Mesothelial cell of epicardium (in vitro differentiated cells): ENCODE results near the gene IFNGR2. TPM values are rescaled to one million over a fixed set of nuclear protein-coding genes. Genes with fewer than 3 reads are reported as not detected.

ENCODE experiments used
- DNase-seq, 2 experiments: peaks; one replicate each; pipeline ENCODE4 v3.0.0; 2021; ENCODE audit warnings: low spot score in 2 of 2; ENCODE audit not compliant: unreplicated experiment in 2 of 2
- H3K27ac Mint-ChIP-seq: 2 replicates; pipeline ENCODE4 v1.8.0; 2021; ENCODE audit warnings: mixed read lengths
- H3K27me3 Mint-ChIP-seq: 2 replicates; pipeline ENCODE4 v1.8.0; 2021; ENCODE audit warnings: low read depth, mixed read lengths
- H3K36me3 Mint-ChIP-seq: 2 replicates; pipeline ENCODE4 v1.8.0; 2021; ENCODE audit warnings: mixed read lengths
- H3K4me1 Mint-ChIP-seq: 2 replicates; pipeline ENCODE4 v1.8.0; 2021; ENCODE audit warnings: mixed read lengths
- H3K4me3 Mint-ChIP-seq: 2 replicates; pipeline ENCODE4 v1.8.0; 2021; ENCODE audit warnings: mild to moderate bottlenecking, moderate library complexity, mixed read lengths
- H3K9me3 Mint-ChIP-seq: 2 replicates; pipeline ENCODE4 v1.8.0; 2021; ENCODE audit warnings: mixed read lengths
- total RNA-seq: library from RNA; stranded (reverse); gene quantifications from 3 replicates; pipeline ENCODE4 v1.2.1, GENCODE V29; 2021
- TF ChIP-seq, protein P1 (sequence below): fragments of 200-600 bp; sonication (generic); IDR thresholded peaks from one replicate; pipeline ENCODE4 v1.5.0; 2021; ENCODE audit warnings: antibody characterized with exemption; ENCODE audit not compliant: unreplicated experiment

IFNGR2 gene
- total RNA-seq, 1 donor from 2014 or later = 57.9 TPM

DNA sequence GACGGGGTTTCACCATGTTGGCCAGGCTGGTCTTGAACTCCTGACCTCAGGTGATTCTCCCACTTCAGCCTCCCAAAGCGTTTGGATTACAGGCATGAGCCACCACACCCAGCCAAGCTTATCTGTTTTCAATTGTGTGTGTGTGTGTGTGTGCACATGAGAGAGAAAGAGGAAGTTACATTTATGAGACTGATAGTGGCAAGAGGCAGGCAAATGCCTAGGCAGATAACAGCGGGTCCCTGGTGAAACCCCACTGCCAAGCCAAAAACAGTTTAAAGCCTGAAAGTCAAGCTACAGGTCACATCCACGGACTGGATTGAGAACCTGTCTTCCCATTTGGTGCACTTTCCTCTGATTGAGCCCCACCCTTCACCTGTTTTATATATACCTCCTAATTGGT lies 35.1 kb upstream of the IFNGR2 start:
- TF ChIP-seq, protein P1, sequence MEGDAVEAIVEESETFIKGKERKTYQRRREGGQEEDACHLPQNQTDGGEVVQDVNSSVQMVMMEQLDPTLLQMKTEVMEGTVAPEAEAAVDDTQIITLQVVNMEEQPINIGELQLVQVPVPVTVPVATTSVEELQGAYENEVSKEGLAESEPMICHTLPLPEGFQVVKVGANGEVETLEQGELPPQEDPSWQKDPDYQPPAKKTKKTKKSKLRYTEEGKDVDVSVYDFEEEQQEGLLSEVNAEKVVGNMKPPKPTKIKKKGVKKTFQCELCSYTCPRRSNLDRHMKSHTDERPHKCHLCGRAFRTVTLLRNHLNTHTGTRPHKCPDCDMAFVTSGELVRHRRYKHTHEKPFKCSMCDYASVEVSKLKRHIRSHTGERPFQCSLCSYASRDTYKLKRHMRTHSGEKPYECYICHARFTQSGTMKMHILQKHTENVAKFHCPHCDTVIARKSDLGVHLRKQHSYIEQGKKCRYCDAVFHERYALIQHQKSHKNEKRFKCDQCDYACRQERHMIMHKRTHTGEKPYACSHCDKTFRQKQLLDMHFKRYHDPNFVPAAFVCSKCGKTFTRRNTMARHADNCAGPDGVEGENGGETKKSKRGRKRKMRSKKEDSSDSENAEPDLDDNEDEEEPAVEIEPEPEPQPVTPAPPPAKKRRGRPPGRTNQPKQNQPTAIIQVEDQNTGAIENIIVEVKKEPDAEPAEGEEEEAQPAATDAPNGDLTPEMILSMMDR = no peak
- H3K4me1 Mint-ChIP-seq = no peaks in the 10 kb centered on the region
- no peak overlapping the region for H3K27ac Mint-ChIP-seq
- peaks cover 7% of the 10 kb centered on the region for H3K36me3 Mint-ChIP-seq
- no peaks in the 10 kb centered on the region for H3K27me3 Mint-ChIP-seq
- no peak overlapping the region for H3K4me3 Mint-ChIP-seq
- DNase-seq = no peak
- H3K9me3 Mint-ChIP-seq = peaks cover 15% of the 10 kb centered on the region

DNA sequence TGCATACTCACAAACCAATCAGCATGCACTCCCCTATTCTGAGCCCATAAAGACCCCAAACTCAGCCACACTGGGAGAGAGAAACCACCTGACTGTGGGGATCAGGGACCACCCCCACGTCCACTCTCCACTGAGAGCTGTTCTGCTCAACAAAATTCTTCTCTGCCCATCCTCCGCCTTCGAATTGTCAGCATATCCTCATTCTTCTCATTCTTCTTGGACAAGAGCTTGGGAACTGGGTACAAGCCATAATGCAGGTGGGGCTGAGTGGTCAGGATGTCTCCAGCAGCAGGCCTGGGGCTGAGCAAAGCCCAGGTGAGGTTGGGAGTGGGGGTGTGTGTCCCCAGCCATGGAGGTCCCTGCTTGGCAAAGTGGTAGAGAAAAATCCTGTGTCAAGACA lies 34.6 kb upstream of the IFNGR2 start:
- no peak overlapping the region for H3K4me3 Mint-ChIP-seq
- no peaks in the 10 kb centered on the region for H3K4me1 Mint-ChIP-seq
- H3K36me3 Mint-ChIP-seq = peaks cover 7% of the 10 kb centered on the region
- H3K9me3 Mint-ChIP-seq = peaks cover 15% of the 10 kb centered on the region
- H3K27me3 Mint-ChIP-seq = no peaks in the 10 kb centered on the region
- H3K27ac Mint-ChIP-seq = no peak overlapping the region
- TF ChIP-seq, protein P1 = no peak
- DNase-seq = no peak

DNA sequence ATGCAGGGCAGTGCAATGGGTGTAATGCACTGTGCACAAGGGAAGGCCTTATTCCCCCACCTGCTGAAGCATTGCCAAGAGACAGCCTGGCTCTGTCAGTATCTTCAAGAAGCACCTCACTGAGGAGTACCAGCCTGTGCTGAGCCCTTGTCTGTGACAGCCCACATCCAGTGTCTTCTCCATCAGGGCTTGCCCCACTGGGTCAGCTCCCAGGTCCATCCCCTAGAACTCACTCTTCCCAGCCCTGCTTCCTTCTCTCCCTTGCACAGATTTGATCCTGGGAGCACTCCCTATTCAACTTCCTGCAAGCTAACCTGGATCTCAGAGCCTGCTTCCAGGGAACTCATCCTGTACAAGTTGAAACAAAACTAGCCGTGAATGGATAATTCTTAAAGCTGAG lies 33.6 kb upstream of the IFNGR2 start:
- H3K4me1 Mint-ChIP-seq = no peaks in the 10 kb centered on the region
- no peak overlapping the region for H3K4me3 Mint-ChIP-seq
- DNase-seq = no peak
- peaks cover 7% of the 10 kb centered on the region for H3K36me3 Mint-ChIP-seq
- no peak overlapping the region for H3K27ac Mint-ChIP-seq
- H3K9me3 Mint-ChIP-seq = peaks cover 15% of the 10 kb centered on the region
- TF ChIP-seq, protein P1 = no peak
- no peaks in the 10 kb centered on the region for H3K27me3 Mint-ChIP-seq

DNA sequence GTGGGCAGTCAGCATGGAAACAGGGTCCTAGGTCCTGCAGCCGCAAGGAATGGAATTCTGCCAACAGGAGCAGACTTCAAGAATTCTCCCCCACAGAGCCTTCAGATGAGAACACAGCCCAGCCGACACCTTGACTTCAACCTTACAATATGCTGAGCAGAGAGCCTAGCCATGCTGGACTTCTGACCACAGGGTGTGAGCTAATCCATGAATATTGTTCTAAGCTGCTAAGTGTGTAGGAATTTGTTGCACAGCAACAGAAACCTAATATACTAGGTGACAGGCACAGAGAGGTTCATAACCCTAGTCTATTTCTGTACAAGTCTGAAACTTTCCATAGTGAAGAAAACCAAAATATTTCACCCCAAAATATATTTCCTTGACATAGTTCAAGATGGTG lies 32.9 kb upstream of the IFNGR2 start:
- Mint-ChIP-seq H3K27me3 (no peaks in the 10 kb centered on the region), H3K4me1 (no peaks in the 10 kb centered on the region), H3K4me3 (no peak overlapping the region), H3K36me3 (peaks cover 7% of the 10 kb centered on the region), H3K27ac (no peak overlapping the region), H3K9me3 (peaks cover 15% of the 10 kb centered on the region)
- DNase-seq = no peak
- TF ChIP-seq, protein P1 = no peak

DNA sequence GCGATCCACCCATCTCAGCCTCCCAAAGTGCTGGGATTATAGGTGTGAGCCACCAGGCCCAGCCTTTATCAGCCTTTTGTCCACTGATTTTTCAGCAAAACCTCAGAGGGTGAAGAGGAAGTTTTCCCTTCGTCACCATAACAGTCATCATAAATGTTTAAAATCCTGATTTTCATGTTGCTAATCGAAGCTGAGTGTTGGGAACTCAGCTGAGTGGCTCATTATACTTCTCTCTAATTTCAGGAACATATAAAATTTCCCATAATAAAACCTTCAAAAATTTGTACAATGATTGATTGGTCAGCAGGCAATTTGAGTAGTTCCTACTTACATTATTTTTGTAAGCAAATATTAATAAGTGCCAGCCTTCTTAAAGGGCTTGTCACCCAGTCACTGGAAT lies 31.8 kb upstream of the IFNGR2 start:
- Mint-ChIP-seq H3K4me3 (no peak overlapping the region), H3K27me3 (no peaks in the 10 kb centered on the region), H3K9me3 (peaks cover 15% of the 10 kb centered on the region), H3K27ac (no peak overlapping the region), H3K4me1 (no peaks in the 10 kb centered on the region), H3K36me3 (peaks cover 7% of the 10 kb centered on the region)
- TF ChIP-seq, protein P1 = no peak
- no peak for DNase-seq

DNA sequence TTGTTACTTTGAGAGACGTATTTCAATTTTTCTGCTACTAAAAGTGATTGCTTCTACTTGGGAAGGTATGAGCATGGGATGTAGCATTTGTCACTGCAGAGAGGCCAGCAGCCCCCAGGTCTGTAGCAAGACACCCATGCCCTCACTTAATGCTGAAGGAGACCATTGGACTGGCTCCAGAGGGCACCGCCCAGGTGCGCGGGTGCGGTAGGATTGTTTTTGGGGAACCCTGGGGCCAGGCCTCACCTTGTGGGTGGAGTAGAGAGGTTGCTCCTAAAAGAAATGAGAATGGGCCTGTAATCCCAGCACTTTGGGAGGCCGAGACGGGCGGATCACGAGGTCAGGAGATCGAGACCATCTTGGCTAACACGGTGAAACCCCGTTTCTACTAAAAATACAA lies 30.6 kb upstream of the IFNGR2 start:
- Mint-ChIP-seq H3K27ac (no peak overlapping the region), H3K27me3 (peaks cover 2% of the 10 kb centered on the region), H3K9me3 (peaks cover 6% of the 10 kb centered on the region), H3K4me3 (no peak overlapping the region), H3K36me3 (peaks cover 2% of the 10 kb centered on the region), H3K4me1 (no peaks in the 10 kb centered on the region)
- DNase-seq = no peak
- TF ChIP-seq, protein P1 = no peak
